ENCODE data around the gene UBTF.

UBTF gene

DNA sequence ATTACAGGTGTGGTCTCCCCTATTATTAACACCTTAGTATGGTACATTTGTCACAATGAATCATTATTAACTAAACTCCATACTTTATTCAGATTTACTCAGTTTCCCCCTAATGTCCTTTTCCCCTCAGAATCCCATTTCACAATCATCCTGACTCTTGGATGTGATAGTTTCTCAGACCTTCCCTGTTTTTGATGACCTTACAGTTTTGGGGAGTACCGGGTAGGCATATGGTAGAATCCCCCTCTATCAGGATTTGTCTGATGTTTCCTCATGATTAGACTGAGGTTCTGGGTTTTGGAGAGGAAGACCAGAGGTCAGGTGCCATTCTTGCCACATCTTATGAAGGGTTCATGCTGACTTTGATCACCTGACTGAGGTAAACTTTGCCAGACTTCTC lies 55.0 kb downstream of the UBTF start:
- DNase-seq = no peak

GRCh38 chr17:44159519-44160210 lies 59.8 kb downstream of the UBTF start:
- no peak for DNase-seq

GRCh38 chr17:44155488-44155887 lies 64.0 kb downstream of the UBTF start:
- DNase-seq = no peak

Measured in activated naive CD4-positive, alpha-beta T cell (primary cell).